HG03520 (cell line): ENCODE data around the gene TMEM182.

ENCODE experiments used
- ATAC-seq: cut with Tn5 transposase; IDR thresholded peaks from one replicate; pipeline ENCODE4 v1.9.1; 2021; ENCODE audit warnings: mild to moderate bottlenecking, moderate library complexity; ENCODE audit not compliant: unreplicated experiment

The TMEM182 gene

DNA sequence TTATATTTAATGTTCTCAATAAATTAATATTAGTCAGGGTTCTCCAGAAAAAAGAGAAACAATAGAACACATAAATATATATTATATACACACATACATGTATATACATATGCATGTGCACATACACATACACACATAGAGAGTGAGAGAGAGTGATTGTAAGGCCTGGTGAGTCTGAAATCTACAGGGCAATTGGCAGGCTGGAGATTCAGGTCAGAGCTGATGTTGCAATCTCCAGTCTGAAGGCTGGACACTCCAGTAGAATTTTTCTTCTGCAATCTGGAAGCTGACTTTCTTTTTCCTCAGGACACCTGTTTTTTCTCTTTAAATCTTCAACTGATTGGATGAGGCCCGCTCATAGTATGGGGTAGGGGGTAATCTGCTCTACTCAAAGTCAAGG, 3.2 kb downstream of the TMEM182 start:
- ATAC-seq = no peak

DNA sequence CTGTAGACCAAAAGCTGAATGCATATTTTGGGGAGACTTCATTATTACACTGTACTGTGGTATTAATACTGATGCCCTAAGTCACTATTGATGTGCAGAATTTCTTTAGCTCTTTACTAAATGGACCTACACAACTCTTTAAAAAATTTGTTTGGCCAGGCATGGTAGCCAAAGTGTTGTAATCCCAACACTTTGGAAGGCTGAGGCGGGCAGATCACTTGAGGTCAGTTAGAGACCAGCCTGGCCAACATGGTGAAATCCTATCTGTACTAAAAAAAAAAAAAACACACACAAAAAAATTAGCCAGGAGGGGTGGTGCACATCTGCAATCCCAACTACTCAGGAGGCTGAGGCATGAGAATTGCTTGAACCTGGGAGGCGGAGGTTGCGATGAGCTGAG, 6.4 kb downstream of the TMEM182 start:
- ATAC-seq = no peak

DNA sequence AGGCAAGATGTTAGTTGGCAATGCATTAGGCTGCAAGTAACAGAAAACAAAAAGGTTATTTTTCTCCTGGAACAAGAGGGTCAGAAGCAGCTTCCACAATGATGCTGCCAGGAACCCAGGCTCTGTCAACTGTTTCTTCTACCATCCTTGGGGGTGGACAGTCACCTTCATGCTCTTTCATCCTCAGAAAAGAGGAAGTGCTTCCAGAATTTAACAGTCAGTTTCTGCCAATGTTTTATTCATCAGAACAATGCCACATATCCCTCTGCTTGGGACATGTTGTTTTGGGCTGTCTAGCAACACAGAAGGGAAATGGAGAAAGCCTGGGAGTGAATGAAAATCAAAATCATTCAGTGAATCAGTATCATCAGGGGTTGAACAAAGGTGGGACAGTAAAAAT, 7.1 kb downstream of the TMEM182 start:
- no peak for ATAC-seq

DNA sequence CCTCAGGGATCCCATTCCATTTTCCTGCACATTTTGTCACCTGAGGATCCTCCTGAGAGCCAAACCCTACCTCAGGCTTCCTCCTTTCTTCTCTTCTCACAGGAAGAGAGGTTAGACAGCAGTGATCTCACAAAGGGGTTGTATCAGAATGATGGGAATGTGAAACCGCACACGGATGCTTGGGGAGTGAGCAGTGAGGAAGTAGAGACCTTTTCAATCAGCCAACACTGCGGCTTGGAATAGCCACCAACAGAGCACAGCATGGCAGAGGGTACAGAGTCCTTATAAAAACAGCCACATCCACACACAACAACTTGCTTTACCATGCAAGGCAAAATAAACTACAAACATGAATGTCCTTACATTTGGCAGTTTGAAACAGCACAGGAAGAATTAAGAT, 8.7 kb downstream of the TMEM182 start:
- no peak for ATAC-seq

DNA sequence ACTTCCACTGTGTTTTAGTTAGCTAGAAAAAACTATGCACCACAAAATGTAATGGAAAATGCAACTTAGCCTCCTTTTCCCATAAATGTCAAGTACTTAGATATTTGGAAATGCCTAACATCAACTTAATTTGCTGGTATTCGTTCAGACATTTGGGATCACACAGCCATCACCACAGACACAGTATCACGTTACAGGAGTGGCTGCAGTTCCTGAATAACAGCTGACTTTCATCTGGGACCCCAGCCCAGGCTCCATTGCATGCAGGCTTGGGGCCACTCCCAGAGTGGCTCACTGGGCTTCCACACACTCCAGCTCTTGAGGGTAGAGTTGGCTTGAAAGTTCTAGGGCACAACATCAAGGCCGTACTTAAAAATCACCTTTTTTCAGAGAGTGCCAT, 9.3 kb downstream of the TMEM182 start:
- no peak for ATAC-seq

DNA sequence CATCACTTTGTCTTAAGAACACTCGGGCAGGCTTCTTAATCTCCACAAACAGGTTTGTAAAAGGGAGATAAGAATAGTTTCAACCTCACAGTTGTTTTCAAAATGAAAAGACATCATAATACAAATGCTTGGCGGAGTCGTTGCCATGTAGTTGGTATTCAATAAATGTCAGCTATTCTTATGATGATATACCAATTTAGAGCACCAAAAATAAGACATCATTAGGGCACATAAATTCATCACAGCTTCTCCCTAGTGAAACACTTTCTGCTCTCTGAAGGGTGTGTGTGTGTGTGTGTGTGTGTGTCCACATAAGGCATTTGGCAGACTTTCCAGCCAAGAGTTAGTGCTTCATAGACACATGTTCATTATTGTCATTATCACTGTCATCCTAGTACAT, 10.8 kb downstream of the TMEM182 start:
- ATAC-seq = no peak

DNA sequence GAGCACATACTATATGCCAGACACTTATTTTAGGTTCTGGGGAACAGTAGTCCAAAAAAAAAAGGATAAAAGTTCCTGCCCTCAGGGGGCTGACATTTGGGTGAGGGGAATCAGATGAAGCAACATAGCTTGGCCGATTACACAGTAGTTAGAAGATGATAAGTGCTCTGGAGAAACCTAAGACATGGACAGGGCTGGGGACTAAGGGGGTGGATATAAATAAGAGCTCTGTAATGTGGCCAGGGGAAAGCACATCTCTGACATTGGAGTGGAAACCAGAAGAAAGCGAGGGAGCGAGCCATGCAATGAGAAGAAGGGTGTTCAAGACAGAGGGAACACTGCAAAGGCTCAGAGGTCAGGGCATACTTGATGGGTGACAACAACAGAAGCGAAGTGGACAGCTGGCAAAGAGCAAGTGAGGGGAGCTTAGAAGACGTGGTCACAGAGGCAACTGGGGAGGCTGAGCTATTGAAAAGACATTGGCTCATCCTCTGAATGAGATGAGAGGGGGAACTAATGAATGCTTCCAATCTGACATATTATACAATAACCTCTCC, 11.4 kb downstream of the TMEM182 start:
- ATAC-seq = no peak

DNA sequence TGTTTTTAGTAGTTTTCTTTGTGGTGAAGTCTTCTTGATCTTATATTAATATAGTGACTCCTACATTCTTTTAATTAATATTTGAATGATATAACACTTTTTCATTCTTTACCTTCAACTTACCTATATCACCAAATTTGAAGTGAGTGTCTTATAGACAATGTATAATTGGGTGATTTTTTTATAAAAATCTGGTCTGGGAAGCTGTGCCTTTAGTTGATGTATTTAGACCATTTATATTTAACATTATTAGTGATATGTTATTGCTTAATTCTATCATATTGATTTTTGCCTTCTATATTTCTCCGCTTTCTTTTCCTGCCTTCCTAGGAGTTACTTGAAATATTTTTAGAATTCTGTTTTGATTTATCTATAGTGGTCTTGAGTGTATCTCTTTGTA, 16.4 kb downstream of the TMEM182 start:
- no peak for ATAC-seq

DNA sequence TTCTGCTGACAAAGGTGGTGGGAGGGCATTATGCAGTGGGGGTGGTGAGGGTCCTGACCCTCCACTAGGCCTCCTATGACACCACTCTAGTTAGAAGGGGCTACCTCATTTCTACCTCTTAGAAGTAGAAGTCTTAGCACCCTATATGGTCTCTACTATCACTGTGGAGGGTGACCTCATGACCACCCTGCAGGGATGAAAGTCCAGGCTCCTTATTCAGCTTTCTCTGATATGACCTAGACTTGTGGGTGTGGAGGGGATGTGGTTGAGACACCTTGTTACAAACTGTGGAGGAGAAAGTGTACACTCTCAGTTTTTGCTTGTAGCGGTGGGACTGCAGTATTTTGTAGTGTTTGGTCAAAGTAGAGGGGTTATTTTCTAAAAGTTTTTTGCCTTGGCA, 18.6 kb downstream of the TMEM182 start:
- ATAC-seq = no peak

DNA sequence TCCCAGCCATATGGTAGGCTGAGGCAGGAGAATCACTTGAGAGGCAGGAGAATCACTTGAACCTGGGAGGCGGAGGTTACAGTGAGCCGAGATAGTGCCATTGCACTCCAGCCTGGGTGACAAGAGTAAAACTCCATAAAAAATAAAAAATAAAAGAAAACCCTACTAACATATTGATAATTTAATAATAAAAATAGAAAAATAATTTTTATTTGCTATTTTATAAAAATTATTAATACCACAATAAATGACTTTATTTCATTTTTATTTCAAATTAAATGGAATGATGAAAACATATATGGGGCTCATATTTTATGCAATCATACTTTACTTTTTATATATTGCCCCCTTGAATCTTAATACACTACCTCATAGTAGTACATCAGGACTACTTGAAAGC, 20.4 kb downstream of the TMEM182 start:
- no peak for ATAC-seq

DNA sequence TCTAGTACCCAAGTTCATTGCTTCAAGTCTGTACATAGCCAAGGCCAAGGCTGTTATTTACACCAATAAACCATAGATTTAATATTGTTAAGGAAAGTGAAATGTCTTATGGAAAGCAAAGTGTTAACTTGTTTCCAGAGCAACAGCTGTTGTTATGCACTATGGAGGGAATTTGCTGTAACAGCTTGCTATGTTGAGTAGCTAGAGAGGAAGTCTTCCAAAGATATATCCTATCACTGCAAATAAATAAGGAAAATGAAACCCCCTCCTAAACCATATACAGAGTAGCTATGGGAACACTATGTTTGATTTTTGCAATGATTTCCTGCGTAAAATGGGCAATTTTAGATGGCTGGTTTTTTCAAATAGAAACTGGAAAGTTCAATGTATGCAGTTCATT, 21.1 kb downstream of the TMEM182 start:
- ATAC-seq = no peak

DNA sequence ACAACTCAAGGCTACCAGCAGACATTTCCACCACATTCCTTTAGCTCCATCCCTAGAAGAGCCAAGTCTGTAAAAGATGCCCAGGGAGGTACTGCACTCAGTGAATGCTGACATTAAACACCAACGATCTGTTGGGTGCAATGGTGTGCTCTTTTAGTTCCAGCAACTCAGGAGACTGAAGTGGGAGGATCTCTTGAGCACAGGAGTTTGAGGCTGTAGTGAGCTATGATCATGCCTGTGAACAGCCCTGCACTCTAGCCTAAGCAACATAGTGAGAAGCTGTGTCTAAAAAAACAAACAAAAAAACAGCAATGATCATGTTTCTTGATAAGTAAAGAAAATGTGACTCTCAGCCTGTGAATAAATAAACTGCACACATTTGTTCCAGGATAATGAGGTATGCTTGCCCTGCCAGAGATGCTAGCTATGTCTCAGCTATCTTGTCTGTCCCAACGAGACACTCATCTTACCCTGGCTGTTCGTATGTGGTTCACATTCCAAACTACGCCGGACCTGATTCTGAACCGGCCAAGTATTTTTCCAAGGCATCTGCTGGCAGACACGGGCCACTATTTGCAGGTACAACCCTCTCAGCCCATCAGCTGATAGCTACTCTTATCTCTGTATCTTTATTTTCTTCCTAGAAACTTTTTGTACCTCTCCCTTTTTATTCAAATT, 21.8 kb downstream of the TMEM182 start:
- no peak for ATAC-seq

DNA sequence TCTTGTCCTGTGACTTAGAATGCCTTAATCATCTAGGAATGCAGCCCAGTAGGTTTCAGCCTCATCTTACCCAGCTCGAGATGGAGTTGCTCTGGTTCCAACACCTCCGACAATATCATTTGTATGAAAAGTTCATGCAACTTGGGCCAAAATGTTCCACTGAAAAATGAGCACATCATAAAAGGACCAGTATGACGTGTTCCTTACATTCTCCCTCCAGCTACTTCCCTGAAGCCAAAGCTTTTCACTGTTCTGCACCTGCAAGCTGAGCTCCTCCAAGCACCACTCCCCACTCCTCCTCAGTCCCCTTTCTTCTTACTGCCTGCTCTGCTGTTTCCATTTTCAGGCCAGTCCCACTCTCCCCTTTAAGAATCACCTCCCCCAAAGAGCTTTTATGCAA, 23.1 kb downstream of the TMEM182 start:
- no peak for ATAC-seq

DNA sequence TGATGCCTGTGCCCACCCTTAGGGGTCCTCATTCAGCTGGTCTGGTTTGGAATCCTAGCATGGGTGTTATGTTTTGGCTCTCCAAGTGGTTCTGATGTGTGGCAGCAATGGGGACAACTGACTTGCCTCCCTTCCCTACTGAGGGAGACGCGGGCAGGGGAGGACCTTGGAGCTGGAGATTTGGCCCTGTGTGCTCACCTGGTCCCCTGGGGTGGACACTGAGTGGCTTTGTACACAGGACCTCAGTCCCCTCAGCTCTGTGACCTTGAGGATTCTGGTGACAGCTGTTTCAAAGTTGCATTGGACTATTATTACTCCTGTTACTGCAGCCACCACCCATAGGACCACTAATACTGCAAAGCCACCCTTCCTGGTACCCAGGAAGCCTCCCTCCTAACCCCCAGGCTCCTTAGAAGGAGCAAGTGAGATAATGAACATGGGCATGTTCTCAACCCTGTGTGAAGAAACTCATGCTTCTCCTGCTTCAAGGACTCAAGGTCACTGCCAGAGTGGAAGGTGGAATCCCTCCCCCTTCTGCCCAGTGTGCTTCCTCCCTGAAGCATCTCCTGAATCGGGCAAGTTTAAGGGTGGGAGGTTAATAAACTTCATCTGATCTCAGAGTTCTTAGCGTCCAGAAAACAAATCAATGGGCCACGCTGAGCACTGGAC, 26.5 kb downstream of the TMEM182 start:
- ATAC-seq = no peak

DNA sequence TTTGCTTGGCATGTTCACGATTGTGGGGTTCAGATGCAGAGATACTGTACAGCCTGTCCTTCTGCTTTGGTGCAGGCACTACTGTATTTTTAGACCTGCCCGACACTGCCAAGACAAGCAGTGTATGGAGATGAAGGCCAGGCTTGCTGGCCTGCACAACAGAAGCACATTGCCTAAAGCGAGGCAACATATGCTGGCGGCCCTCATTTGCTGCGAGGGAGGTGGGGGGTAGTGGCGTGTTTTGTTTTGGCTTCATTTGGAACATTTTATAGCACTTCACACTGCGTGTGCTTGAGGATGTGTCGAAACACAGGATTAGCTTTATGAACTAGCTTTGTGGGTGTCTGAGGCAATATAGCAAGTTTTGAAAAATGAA, 27.0 kb downstream of the TMEM182 start:
- no peak for ATAC-seq

DNA sequence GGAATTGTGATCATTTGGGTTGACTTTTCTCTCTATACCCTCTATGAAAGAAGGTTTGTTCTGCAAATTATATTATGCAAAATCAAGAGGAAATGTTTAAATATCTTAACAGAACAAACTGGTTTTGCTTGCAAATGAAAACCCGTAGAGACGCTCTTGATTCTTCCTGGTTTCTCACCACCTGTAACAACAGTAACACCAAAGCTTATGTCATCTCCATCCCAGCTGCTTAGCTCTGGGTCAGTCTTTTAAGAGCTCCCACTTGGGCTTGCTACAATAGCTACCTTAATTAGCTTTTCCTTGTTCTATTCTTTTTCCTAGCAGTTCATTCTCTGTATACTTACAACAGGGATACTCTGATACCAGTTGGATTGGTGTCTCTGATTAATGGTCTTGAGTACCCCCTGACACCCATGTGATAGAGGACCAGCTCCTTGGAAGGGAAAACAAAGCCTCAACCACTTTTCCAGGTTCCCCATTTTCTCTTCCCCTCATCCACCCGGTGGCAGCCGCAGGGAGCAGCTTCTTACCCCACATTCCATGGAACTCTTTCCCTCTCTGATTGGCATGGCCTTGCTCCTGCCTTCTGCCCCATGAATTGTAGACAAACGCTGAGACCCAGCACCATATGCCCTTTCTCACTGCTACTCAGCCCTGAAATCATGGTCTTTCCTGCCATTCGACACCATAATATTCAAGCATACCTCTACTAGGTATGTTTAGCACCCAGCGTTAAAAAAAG, 27.7 kb downstream of the TMEM182 start:
- no peak for ATAC-seq

DNA sequence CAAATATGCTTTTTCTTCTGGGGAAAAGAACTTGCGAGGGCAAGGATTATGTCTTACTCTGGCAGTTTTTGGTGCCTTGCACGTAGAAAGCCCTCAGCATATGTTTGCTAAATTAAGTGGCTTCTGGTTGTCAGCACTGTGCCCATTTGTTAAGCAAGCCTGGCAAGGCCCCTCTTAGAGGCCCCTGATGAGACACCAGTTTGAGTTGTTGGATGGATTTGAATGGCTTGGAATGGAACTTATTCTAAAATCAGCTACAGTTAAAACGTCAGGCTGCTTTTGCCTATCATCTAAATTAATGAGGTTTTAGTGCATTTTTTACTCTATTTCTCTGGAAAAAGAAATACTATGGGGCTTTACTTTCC, 28.2 kb downstream of the TMEM182 start:
- ATAC-seq = no peak

DNA sequence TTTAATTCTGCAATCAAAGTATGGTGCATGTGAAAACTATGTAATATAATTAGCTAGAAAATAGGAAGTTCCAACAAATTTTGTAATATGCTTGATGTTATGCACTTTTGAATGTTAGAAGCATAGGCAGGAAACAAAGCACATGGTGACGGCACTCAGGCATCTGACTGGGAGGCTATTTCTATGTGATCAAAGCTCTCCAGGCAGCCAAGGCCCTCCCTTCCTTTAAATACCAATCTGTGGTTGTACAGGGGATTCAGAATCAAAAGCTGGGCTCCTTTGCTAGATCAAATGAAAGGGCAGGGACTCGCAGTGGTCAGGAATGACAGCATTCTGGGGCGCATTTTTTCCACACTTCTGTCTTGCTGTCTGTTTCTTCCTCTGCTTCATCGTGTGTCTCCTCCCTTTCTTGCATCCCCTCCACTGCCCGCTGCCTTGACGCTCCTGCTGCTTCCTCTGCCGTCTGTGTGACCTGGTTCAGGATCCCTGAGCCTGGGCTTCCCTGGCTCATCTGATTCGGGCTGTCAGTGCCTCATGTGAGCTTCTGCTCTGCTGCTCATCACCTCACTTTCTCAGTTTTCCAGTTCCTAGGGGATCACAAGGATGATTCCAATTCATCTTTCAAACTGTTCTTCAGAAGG, 30.9 kb downstream of the TMEM182 start:
- ATAC-seq = no peak

DNA sequence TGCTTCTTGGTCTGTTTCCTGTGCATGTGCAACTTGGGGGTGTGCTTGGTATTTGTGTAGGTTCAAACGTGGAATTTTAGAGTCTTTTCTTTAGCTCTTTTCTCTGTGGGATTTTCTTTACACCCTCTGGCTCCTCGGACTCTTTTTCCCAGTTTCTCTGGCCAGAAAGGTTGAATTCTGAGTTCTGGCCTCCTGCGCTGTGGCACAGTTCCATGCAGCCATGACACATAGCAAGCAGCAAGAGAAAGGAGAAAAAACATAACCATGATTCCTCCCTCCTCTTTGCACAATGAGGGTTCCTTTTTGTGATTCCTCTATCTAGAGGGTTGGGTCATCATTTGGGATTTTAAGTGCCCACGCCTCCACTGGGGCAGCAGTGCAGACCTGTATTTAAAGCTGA, 33.8 kb downstream of the TMEM182 start:
- no peak for ATAC-seq

DNA sequence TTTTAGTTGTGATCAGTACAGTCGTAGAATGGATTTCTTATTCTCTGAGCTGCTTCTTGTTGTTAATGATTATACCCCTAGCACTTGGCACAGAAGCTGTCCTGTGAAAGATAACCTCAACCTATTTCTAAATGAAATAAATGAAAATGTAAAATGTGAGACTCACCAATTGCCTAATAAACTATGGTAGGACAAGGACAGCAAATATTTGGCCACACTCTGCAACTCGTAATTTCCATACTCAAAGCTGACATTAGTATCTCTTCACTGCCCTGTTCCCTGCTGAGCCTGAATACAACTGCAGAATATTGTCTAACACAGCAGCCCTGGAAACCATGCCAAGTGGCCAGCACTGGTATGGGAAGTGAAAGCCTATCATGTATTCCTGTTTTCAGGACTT, 34.5 kb downstream of the TMEM182 start:
- no peak for ATAC-seq

DNA sequence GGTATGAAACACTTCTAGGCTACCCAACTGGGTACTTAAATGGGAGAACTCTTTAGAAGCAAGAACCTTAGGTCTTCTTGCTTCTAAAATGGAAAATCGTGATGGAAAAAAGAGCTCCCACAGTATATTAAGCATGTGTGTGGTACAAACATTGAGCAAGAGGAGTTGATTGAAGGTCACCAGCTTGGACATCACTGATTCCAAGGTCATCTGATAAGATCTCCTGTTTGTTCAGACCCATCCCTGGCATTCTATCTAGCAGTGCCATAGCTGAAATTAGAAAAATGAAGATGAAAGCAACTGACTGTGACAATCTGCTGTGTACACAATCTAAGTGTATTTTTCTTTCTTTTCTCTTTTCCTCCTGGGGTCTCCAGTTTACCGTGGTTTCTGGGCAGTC, 35.7 kb downstream of the TMEM182 start:
- ATAC-seq = no peak

DNA sequence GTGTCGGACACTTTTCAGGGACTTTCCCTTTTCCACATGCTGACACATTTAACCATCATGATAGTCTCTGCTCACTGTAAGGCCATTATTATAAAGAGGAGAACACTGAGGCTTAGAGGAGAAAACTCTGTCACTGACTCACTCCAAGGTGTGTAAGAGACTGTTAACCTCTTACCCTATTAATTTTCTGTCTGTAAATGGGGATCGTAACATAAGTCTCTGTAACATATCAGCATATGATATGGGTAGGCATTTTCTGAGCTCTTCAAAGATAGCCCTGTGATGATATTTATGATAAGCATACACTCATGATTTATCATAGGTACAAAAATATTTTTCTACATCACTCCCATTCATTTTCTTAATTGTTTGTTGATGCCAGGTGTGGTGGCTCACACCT, 36.4 kb downstream of the TMEM182 start:
- no peak for ATAC-seq
